Measurements from ENCODE around the gene CEACAM7. TPM values are rescaled to one million over a fixed set of nuclear protein-coding genes. Genes with fewer than 3 reads are reported as not detected.
"Not testable (repeated sequence)": the region's sequence is repeated elsewhere in the genome, so short reads cannot be mapped to it uniquely, and the experiment has no call there.

Gene CEACAM7
- total and polyA plus RNA-seq, 2 donors (not counting 1 experiment from before 2014, with no cell fraction given), result not detected

- Mint-ChIP-seq H3K4me3 (no peak overlapping the region), H3K27ac (no peak overlapping the region), H3K4me1 (peaks cover 4% of the 10 kb centered on the region), H3K27me3 (peaks cover 58% of the 10 kb centered on the region), H3K9me3 (ENCODE audit: insufficient read depth) (no peaks in the 10 kb centered on the region)
- H3K4me1 ChIP-seq (ENCODE audit: control insufficient read depth in 2 of 2, insufficient read depth in 2 of 2, low read length in 2 of 2), result peaks cover 0 to 4% of the 10 kb centered on the region in 2 donors
- no peak for TF ChIP-seq EZH2 (IDR thresholded peaks at IDR 0.05; ENCODE audit: borderline replicate concordance, insufficient read depth, low read depth, low read length, poor library complexity, severe bottlenecking)
- TF ChIP-seq CTCF (IDR thresholded peaks at IDR 0.05), result no peak
- H3K79me2 ChIP-seq (ENCODE audit: control insufficient read depth, insufficient read depth, low read length), result no peaks in the 10 kb centered on the region
- no peak overlapping the region for H3K27ac ChIP-seq (ENCODE audit: low read length in 2 of 2)
- ChIA-PET CTCF (interaction anchor here (0.9 kb wide), 1 partner anchor 75 kb away, joined by 3 read pairs; no protein-coding TSS in a partner anchor), POLR2A (no interaction called here)
- no peak overlapping the region for H2AFZ ChIP-seq (ENCODE audit: insufficient read depth, low read depth, low read length, poor library complexity, severe bottlenecking)
- H3K4me2 ChIP-seq (replicated peaks; ENCODE audit: low read depth, low read length, poor library complexity, severe bottlenecking), result no peak overlapping the region
- H3K27me3 ChIP-seq (replicated peaks in 1 of 4; ENCODE audit: control extremely low read depth in 1 of 4, control insufficient read depth in 3 of 4, insufficient read depth in 4 of 4, low read length in 3 of 4), result peaks cover 0 to 31% (median 5%) of the 10 kb centered on the region in 4 experiments
- no peaks in the 10 kb centered on the region for H4K20me1 ChIP-seq (ENCODE audit: control insufficient read depth, insufficient read depth, low read length, poor library complexity, severe bottlenecking)
- intact Hi-C loops (cut with micrococcal nuclease), result no loop called here
- H3K9me3 ChIP-seq (ENCODE audit: control extremely low read depth in 1 of 3, control insufficient read depth in 2 of 3, insufficient read depth in 1 of 3, low read length in 2 of 3), result peaks cover 0 to 13% (median 0%) of the 10 kb centered on the region in 3 donors
- H3K4me3 ChIP-seq (ENCODE audit: control extremely low read depth in 1 of 5, extremely low read depth in 1 of 5, insufficient read depth in 1 of 5, low read depth in 2 of 5, low read length in 4 of 5), result no peak overlapping the region
- no peak overlapping the region for H3K9ac ChIP-seq (ENCODE audit: low read length)
- no peaks in the 10 kb centered on the region for H3K36me3 ChIP-seq (replicated peaks in 1 of 2; ENCODE audit: control extremely low read depth in 1 of 2, control insufficient read depth in 1 of 2, extremely low read depth in 1 of 2, insufficient read depth in 2 of 2, low read length in 1 of 2)
- DNase-seq (no peak), ATAC-seq (ENCODE audit: low read depth) (no peak)
- WGBS (ENCODE audit: insufficient coverage), result 95% methylated on average over 5 of the region's 8 CpGs
These were observed 22.0 kb upstream of the CEACAM7 start for GRCh38 chr19:41709951-41710645.

GRCh38 chr19:41709516-41709915 is 21.4 kb upstream of the CEACAM7 start:
- DNase-seq; POLR2A ChIA-PET; H3K27ac Mint-ChIP-seq; H3K4me3 Mint-ChIP-seq; H3K4me2 ChIP-seq (replicated peaks; ENCODE audit: low read depth, low read length, poor library complexity, severe bottlenecking); ATAC-seq (ENCODE audit: low read depth); H4K20me1 ChIP-seq (ENCODE audit: control insufficient read depth, insufficient read depth, low read length, poor library complexity, severe bottlenecking); H3K4me1 ChIP-seq (ENCODE audit: control insufficient read depth in 2 of 2, insufficient read depth in 2 of 2, low read length in 2 of 2); H3K79me2 ChIP-seq (ENCODE audit: control insufficient read depth, insufficient read depth, low read length); H3K27ac ChIP-seq (ENCODE audit: low read length in 2 of 2); H3K4me1 Mint-ChIP-seq; H2AFZ ChIP-seq (ENCODE audit: insufficient read depth, low read depth, low read length, poor library complexity, severe bottlenecking); H3K9me3 Mint-ChIP-seq (ENCODE audit: insufficient read depth); intact Hi-C loops (cut with micrococcal nuclease); H3K9ac ChIP-seq (ENCODE audit: low read length); CTCF ChIA-PET; H3K4me3 ChIP-seq (ENCODE audit: control extremely low read depth in 1 of 5, extremely low read depth in 1 of 5, insufficient read depth in 1 of 5, low read depth in 2 of 5, low read length in 4 of 5); H3K36me3 ChIP-seq (replicated peaks in 1 of 2; ENCODE audit: control extremely low read depth in 1 of 2, control insufficient read depth in 1 of 2, extremely low read depth in 1 of 2, insufficient read depth in 2 of 2, low read length in 1 of 2): not testable (repeated sequence)
- peaks cover 0 to 13% (median 0%) of the 10 kb centered on the region in 3 donors for H3K9me3 ChIP-seq (ENCODE audit: control extremely low read depth in 1 of 3, control insufficient read depth in 2 of 3, insufficient read depth in 1 of 3, low read length in 2 of 3)
- WGBS (ENCODE audit: insufficient coverage), result 94% methylated on average over 2 of the region's 8 CpGs
- peaks cover 61% of the 10 kb centered on the region for H3K27me3 Mint-ChIP-seq
- H3K27me3 ChIP-seq (replicated peaks in 1 of 4; ENCODE audit: control extremely low read depth in 1 of 4, control insufficient read depth in 3 of 4, insufficient read depth in 4 of 4, low read length in 3 of 4), result peaks cover 0 to 31% (median 6%) of the 10 kb centered on the region in 4 experiments

Measured in B cell (primary cell).